ENCODE data around the gene PBX1.

PBX1 gene

GRCh38 chr1:164801246-164801731, 242.3 kb downstream of the PBX1 start:
- in situ Hi-C loops (cut with MboI; ENCODE audit: low sequenced_read_pairs) = no loop called here

- in situ Hi-C loops (cut with MboI; ENCODE audit: low sequenced_read_pairs) = no loop called here
Observed at GRCh38 chr1:164801791-164802502, 243.0 kb downstream of the PBX1 start.

GRCh38 chr1:164802529-164803282, 243.7 kb downstream of the PBX1 start:
- in situ Hi-C loops (cut with MboI; ENCODE audit: low sequenced_read_pairs) = no loop called here

- in situ Hi-C loops (cut with MboI; ENCODE audit: low sequenced_read_pairs) = no loop called here
Observed at GRCh38 chr1:164803366-164803765, 244.4 kb downstream of the PBX1 start.

- in situ Hi-C loops (cut with MboI; ENCODE audit: low sequenced_read_pairs) = no loop called here
Observed at GRCh38 chr1:164804366-164804765, 245.4 kb downstream of the PBX1 start.

GRCh38 chr1:164805399-164805798, 246.4 kb downstream of the PBX1 start:
- in situ Hi-C loops (cut with MboI; ENCODE audit: low sequenced_read_pairs) = no loop called here

- in situ Hi-C loops (cut with MboI; ENCODE audit: low sequenced_read_pairs) = no loop called here
Observed at GRCh38 chr1:164806531-164806930, 247.5 kb downstream of the PBX1 start.

GRCh38 chr1:164813776-164814175, 254.8 kb downstream of the PBX1 start:
- in situ Hi-C loops (cut with MboI; ENCODE audit: low sequenced_read_pairs) = no loop called here

- in situ Hi-C loops (cut with MboI; ENCODE audit: low sequenced_read_pairs) = no loop called here
Observed at GRCh38 chr1:164821648-164822047, 262.7 kb downstream of the PBX1 start.

- in situ Hi-C loops (cut with MboI; ENCODE audit: low sequenced_read_pairs) = no loop called here
Observed at GRCh38 chr1:164823486-164824279, 264.7 kb downstream of the PBX1 start.

- in situ Hi-C loops (cut with MboI; ENCODE audit: low sequenced_read_pairs) = no loop called here
Observed at GRCh38 chr1:164824542-164824941, 265.6 kb downstream of the PBX1 start.

GRCh38 chr1:164830628-164831027, 271.6 kb downstream of the PBX1 start:
- in situ Hi-C loops (cut with MboI; ENCODE audit: low sequenced_read_pairs) = no loop called here

- in situ Hi-C loops (cut with MboI; ENCODE audit: low sequenced_read_pairs) = no loop called here
Observed at GRCh38 chr1:164834641-164835040, 275.7 kb downstream of the PBX1 start.

GRCh38 chr1:164836614-164837018, 277.6 kb downstream of the PBX1 start:
- in situ Hi-C loops (cut with MboI; ENCODE audit: low sequenced_read_pairs) = no loop called here

GRCh38 chr1:164838786-164839185, 279.8 kb downstream of the PBX1 start:
- in situ Hi-C loops (cut with MboI; ENCODE audit: low sequenced_read_pairs) = no loop called here

GRCh38 chr1:164840936-164841335, 282.0 kb downstream of the PBX1 start:
- in situ Hi-C loops (cut with MboI; ENCODE audit: low sequenced_read_pairs) = no loop called here

GRCh38 chr1:164841702-164842465, 282.9 kb downstream of the PBX1 start:
- in situ Hi-C loops (cut with MboI; ENCODE audit: low sequenced_read_pairs) = no loop called here

GRCh38 chr1:164842870-164843269, 283.9 kb downstream of the PBX1 start:
- in situ Hi-C loops (cut with MboI; ENCODE audit: low sequenced_read_pairs) = no loop called here

- in situ Hi-C loops (cut with MboI; ENCODE audit: low sequenced_read_pairs) = no loop called here
Observed at GRCh38 chr1:164843743-164844500, 284.9 kb downstream of the PBX1 start.

Data from HL-60/S4 treated with retinoic acid at 250 ng/mL for 4 days and 3 days (cell line).